GM12878 (cell line): ENCODE data around the gene SLC15A5. TPM values are rescaled to one million over a fixed set of nuclear protein-coding genes. Genes with fewer than 3 reads are reported as not detected.

Experiments
- ATAC-seq: fragments of 200-7000 bp; cut with Tn5 transposase; 3 replicates; pipeline ENCODE4 v1.9.1; 2020; ENCODE audit warnings: mild to moderate bottlenecking, moderate library complexity
- BruUV-seq: library from RNA; stranded (reverse); fragments of 400-500 nt; replicated peaks from 2 replicates; lab custom pipeline; 2021; lab: Mats Ljungman, UMichigan
- CTCF ChIA-PET: fragments of 300-600 bp; sonication (Branson Sonifier 250); formaldehyde crosslinking; extraction: SDS; loops from one replicate; lab custom pipeline; 2021; ENCODE audit warnings: inconsistent platforms; lab: Yijun Ruan, JAX
- POLR2A ChIA-PET: fragments of 350-600 bp; formaldehyde crosslinking; extraction: SDS; loops from one replicate; lab custom pipeline; 2021; ENCODE audit warnings: inconsistent platforms; lab: Charles Lee
- RAD21 ChIA-PET: fragments of 300-600 bp; sonication (Branson Sonifier 250); formaldehyde crosslinking; loops from one replicate; lab custom pipeline; 2023; ENCODE audit warnings: antibody characterized with exemption; ENCODE audit not compliant: unreplicated experiment; lab: Charles Lee
- SMC1A ChIA-PET: fragments of 300-600 bp; sonication (Branson Sonifier 250); formaldehyde crosslinking; loops from one replicate; lab custom pipeline; 2023; ENCODE audit not compliant: unreplicated experiment, uncharacterized antibody; lab: Charles Lee
- DNase-seq: peaks from one replicate; pipeline ENCODE4 v3.0.0-alpha.2; 2011; ENCODE audit warnings: low read depth, low spot score
- FAIRE-seq: peaks from 3 replicates; lab custom pipeline; 2011; peaks lifted over from hg19 to GRCh38; lab: Jason Lieb, UNC
- H2AFZ ChIP-seq: 2 replicates; pipeline ENCODE4 v1.6.0; 2011; ENCODE audit warnings: low read depth, low read length, control low read depth; ENCODE audit not compliant: control insufficient read depth
- H3K27ac ChIP-seq: 2 replicates; pipeline ENCODE4 v1.5.1; 2011; ENCODE audit warnings: control low read depth; ENCODE audit not compliant: control insufficient read depth, insufficient read depth
- H3K27me3 ChIP-seq, 2 experiments: replicated peaks in 1 of 2; 2 replicates each; pipeline versions ENCODE4 v1.6.0 to v1.6.1; 2011; ENCODE audit warnings: low read length in 1 of 2; ENCODE audit not compliant: control insufficient read depth in 2 of 2, insufficient read depth in 2 of 2
- H3K36me3 ChIP-seq, 2 experiments: 2 replicates each; pipeline ENCODE4 v1.5.1; 2011; ENCODE audit warnings: low read length in 1 of 2; ENCODE audit not compliant: control insufficient read depth in 2 of 2, insufficient read depth in 2 of 2
- H3K4me1 ChIP-seq: 2 replicates; pipeline ENCODE4 v1.6.1; 2011; ENCODE audit warnings: mild to moderate bottlenecking, low read length, moderate library complexity, mixed read lengths; ENCODE audit not compliant: control insufficient read depth, insufficient read depth
- H3K4me2 ChIP-seq: 2 replicates; pipeline ENCODE4 v1.6.0; 2011; ENCODE audit warnings: control low read depth; ENCODE audit not compliant: control insufficient read depth, insufficient read depth
- H3K4me3 ChIP-seq: fragments of 200-600 bp; sonication (generic); 2 replicates; pipeline ENCODE4 v1.5.1; 2016
- H3K79me2 ChIP-seq: 2 replicates; pipeline ENCODE4 v1.6.0; 2011; ENCODE audit warnings: low read length; ENCODE audit not compliant: control insufficient read depth, insufficient read depth
- H3K9ac ChIP-seq: 2 replicates; pipeline ENCODE4 v1.8.0; 2011; ENCODE audit warnings: low read length, control low read depth, mixed read lengths; ENCODE audit not compliant: control insufficient read depth, insufficient read depth
- H3K9me3 ChIP-seq: replicated peaks from 3 replicates; pipeline ENCODE4 v1.5.1; 2011; ENCODE audit warnings: mild to moderate bottlenecking, low read length; ENCODE audit not compliant: control insufficient read depth, insufficient read depth
- H4K20me1 ChIP-seq: 2 replicates; pipeline ENCODE4 v1.6.0; 2011; ENCODE audit not compliant: control insufficient read depth, insufficient read depth
- CREB1 ChIP-seq: IDR thresholded peaks from 2 replicates; pipeline ENCODE4 v1.6.1; 2012; ENCODE audit warnings: low read depth, mild to moderate bottlenecking, inconsistent platforms
- MYB ChIP-seq: fragments of 150-350 bp; IDR thresholded peaks from 2 replicates; pipeline ENCODE4 v1.6.1; 2014; ENCODE audit warnings: mild to moderate bottlenecking, low read depth, low read length, borderline replicate concordance
- NBN ChIP-seq: fragments of 450-650 bp; IDR thresholded peaks from 2 replicates; pipeline ENCODE4 v1.6.1; 2016
- NR2F1 ChIP-seq: fragments of 450-650 bp; conservative IDR thresholded peaks from 2 replicates; pipeline ENCODE4 v1.6.1; 2017; ENCODE audit warnings: mild to moderate bottlenecking
- POU2F2 ChIP-seq: IDR thresholded peaks from 3 replicates; pipeline ENCODE4 v1.6.1; 2011; ENCODE audit warnings: low read depth, mild to moderate bottlenecking, low read length, borderline replicate concordance
- WGBS: methylation state at CpG from one replicate; pipeline ENCODE4 v1.1.6; 2016; ENCODE audit warnings: low lambda C conversion rate; ENCODE audit not compliant: insufficient replicate concordance, insufficient coverage; ENCODE audit errors: missing lambda C conversion rate; 5-methylcytosine and 5-hydroxymethylcytosine counted together
- in situ Hi-C: fragments of 300-500 bp; cut with MboI; formaldehyde crosslinking; loops from 9 replicates; pipeline ENCODE4 v1.14.3; 2018; ENCODE audit warnings: mixed read lengths
- intact Hi-C: fragments of 100-400 bp; cut with micrococcal nuclease; formaldehyde crosslinking; loops from one replicate; pipeline ENCODE4 v1.14.2; 2022; ENCODE audit not compliant: unreplicated experiment
- polyA plus RNA-seq, 11 experiments: library from polyadenylated mRNA; depleted of rRNA in 4 of 11; unstranded in 6 of 11; stranded (reverse) in 5 of 11; fragments of >200 nt; fragmentation: Nextera tagmentation in 4 of 11; fragmentation: Illumina TruSeq in 1 of 11; extraction: Ambion mirVana in 4 of 11; extraction: Trizol in 1 of 11; gene quantifications; 1 replicate in 1 of 11; 2 replicates in 10 of 11; pipeline versions ENCODE4 v1.2.1 to v1.2.3, GENCODE V29; 2011 to 2016; ENCODE audit warnings: inconsistent platforms in 2 of 11, missing spikeins in 2 of 11, low read depth in 1 of 11
- total RNA-seq, 4 experiments: library from RNA; depleted of rRNA in 3 of 4; stranded (reverse); fragments of >200 nt in 3 of 4; fragmentation: Illumina TruSeq in 1 of 4; extraction: Trizol in 1 of 4; gene quantifications; 2 replicates each; pipeline versions ENCODE4 v1.2.1 to v1.2.3, GENCODE V29; 2013 to 2021
- TF ChIP-seq, protein P1 (sequence below): fragments of 450-650 bp; formaldehyde crosslinking; IDR thresholded peaks from 2 replicates; pipeline ENCODE4 v1.4.0; 2022; ENCODE audit warnings: mild to moderate bottlenecking, moderate library complexity
- TF ChIP-seq, protein P2 (sequence below): fragments of 450-650 bp; IDR thresholded peaks from 2 replicates; pipeline ENCODE4 v1.6.1; 2017; ENCODE audit warnings: antibody characterized with exemption, mild to moderate bottlenecking, moderate library complexity

The SLC15A5 gene
- total and polyA plus RNA-seq, 10 of the 15 experiments (the other 5 are each of a cell fraction or from before 2014, with no cell fraction given): not detected

DNA sequence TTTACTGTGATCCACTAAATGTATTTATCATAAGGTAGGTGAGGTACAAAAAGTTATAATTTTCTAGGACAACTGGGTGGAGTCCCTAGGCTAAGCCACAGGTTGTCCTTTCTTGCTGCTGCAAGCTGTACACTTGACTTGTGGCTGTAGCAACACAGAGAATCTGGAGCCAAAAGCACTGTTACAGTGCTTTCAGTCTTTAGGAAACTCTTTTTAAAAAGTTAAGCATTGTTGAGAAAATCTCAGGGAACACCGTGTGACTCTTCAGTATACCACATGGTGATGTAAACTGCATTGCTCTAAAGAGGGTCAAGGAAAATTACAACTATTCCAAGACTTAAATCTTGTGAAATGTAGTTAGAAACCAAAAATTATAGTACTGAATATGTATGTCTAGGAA is 11.4 kb downstream of the SLC15A5 start:
- no TSS peak for BruUV-seq

More for the DNA sequence above, 11.4 kb downstream of the SLC15A5 start:
- no peaks in the 10 kb centered on the region for H3K36me3 ChIP-seq
- H3K27ac ChIP-seq: no peak overlapping the region
- ChIA-PET CTCF (no interaction called here), RAD21 (no interaction called here), SMC1A (no interaction called here), POLR2A (no interaction called here)
- no peaks in the 10 kb centered on the region for H3K4me1 ChIP-seq
- FAIRE-seq (no peak), ATAC-seq (no peak), DNase-seq (no peak)
- TF ChIP-seq, protein P1, sequence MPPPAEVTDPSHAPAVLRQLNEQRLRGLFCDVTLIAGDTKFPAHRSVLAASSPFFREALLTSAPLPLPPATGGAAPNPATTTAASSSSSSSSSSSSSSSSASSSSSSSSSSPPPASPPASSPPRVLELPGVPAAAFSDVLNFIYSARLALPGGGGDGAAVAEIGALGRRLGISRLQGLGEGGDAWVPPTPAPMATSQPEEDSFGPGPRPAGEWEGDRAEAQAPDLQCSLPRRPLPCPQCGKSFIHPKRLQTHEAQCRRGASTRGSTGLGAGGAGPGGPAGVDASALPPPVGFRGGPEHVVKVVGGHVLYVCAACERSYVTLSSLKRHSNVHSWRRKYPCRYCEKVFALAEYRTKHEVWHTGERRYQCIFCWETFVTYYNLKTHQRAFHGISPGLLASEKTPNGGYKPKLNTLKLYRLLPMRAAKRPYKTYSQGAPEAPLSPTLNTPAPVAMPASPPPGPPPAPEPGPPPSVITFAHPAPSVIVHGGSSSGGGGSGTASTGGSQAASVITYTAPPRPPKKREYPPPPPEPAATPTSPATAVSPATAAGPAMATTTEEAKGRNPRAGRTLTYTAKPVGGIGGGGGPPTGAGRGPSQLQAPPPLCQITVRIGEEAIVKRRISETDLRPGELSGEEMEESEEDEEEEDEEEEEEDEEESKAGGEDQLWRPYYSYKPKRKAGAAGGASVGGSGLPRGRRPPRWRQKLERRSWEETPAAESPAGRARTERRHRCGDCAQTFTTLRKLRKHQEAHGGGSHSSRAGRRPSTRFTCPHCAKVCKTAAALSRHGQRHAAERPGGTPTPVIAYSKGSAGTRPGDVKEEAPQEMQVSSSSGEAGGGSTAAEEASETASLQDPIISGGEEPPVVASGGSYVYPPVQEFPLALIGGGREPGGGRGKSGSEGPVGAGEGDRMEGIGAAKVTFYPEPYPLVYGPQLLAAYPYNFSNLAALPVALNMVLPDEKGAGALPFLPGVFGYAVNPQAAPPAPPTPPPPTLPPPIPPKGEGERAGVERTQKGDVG (CRISPR knock-in tag): no peak
- TF ChIP-seq MYB (no peak), POU2F2 (no peak), NBN (no peak), NR2F1 (no peak), CREB1 (no peak)
- TF ChIP-seq, protein P2, sequence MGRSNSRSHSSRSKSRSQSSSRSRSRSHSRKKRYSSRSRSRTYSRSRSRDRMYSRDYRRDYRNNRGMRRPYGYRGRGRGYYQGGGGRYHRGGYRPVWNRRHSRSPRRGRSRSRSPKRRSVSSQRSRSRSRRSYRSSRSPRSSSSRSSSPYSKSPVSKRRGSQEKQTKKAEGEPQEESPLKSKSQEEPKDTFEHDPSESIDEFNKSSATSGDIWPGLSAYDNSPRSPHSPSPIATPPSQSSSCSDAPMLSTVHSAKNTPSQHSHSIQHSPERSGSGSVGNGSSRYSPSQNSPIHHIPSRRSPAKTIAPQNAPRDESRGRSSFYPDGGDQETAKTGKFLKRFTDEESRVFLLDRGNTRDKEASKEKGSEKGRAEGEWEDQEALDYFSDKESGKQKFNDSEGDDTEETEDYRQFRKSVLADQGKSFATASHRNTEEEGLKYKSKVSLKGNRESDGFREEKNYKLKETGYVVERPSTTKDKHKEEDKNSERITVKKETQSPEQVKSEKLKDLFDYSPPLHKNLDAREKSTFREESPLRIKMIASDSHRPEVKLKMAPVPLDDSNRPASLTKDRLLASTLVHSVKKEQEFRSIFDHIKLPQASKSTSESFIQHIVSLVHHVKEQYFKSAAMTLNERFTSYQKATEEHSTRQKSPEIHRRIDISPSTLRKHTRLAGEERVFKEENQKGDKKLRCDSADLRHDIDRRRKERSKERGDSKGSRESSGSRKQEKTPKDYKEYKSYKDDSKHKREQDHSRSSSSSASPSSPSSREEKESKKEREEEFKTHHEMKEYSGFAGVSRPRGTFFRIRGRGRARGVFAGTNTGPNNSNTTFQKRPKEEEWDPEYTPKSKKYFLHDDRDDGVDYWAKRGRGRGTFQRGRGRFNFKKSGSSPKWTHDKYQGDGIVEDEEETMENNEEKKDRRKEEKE: no peak
- intact Hi-C loops (no loop called here), in situ Hi-C loops (no loop called here)
- no peaks in the 10 kb centered on the region for H3K27me3 ChIP-seq
- WGBS: 0% methylated on average over 1 of the region's 1 CpG
- no peak overlapping the region for H2AFZ ChIP-seq
- H3K4me2 ChIP-seq: no peak overlapping the region
- H3K79me2 ChIP-seq: no peaks in the 10 kb centered on the region
- no peaks in the 10 kb centered on the region; the same call in 2 of the 3 replicates for H3K9me3 ChIP-seq
- no peaks in the 10 kb centered on the region for H4K20me1 ChIP-seq
- H3K4me3 ChIP-seq: no peak overlapping the region
- no peak overlapping the region for H3K9ac ChIP-seq
